Body of pancreas (tissue), 4 donors: ENCODE measurements around the gene DHH.

Experiments
- POLR2A ChIP-seq, 3 donors: fragments of 450-650 bp; IDR thresholded peaks; one replicate each; pipeline ENCODE4 v1.6.1; 2016; ENCODE audit warnings: antibody characterized with exemption in 3 of 3, mild to moderate bottlenecking in 2 of 3
- TF ChIP-seq, protein P1 (sequence below), 7 experiments: fragments of 450-650 bp in 4 of 7; fragments of 200-600 bp in 3 of 7; sonication (generic) in 3 of 7; IDR thresholded peaks; one replicate each; pipeline ENCODE4 v1.5.1; 2016 to 2019; ENCODE audit warnings: antibody characterized with exemption in 7 of 7

DNA sequence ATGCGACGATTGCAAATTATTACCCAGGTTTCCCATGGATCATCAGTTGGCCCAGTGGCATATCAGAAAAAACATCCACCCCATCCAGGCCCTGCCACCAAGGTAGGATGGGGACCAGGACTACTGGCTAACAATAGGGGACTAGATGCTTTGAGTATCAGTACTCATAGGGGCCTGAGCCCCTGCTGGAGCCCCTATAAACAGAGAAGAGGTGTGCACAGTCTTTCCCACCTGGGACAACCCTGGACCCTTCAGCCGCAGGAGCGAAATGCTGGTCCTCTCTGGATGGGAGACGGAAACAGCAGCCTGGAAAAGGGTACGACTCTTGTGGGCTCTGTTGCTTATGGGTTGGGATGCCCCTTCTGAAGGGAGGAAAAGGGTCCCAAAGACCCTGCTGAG, 5.7 kb downstream of the DHH start:
- no peak for TF ChIP-seq POLR2A (IDR thresholded peaks at IDR 0.05)
- TF ChIP-seq, protein P1, sequence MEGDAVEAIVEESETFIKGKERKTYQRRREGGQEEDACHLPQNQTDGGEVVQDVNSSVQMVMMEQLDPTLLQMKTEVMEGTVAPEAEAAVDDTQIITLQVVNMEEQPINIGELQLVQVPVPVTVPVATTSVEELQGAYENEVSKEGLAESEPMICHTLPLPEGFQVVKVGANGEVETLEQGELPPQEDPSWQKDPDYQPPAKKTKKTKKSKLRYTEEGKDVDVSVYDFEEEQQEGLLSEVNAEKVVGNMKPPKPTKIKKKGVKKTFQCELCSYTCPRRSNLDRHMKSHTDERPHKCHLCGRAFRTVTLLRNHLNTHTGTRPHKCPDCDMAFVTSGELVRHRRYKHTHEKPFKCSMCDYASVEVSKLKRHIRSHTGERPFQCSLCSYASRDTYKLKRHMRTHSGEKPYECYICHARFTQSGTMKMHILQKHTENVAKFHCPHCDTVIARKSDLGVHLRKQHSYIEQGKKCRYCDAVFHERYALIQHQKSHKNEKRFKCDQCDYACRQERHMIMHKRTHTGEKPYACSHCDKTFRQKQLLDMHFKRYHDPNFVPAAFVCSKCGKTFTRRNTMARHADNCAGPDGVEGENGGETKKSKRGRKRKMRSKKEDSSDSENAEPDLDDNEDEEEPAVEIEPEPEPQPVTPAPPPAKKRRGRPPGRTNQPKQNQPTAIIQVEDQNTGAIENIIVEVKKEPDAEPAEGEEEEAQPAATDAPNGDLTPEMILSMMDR (IDR thresholded peaks at IDR 0.05), result no peak
